Testis (tissue), 2 donors: ENCODE results near the gene PTPRN2.

Source experiments
- POLR2A ChIP-seq: fragments of 450-650 bp; IDR thresholded peaks from one replicate; pipeline ENCODE4 v1.6.1; 2017; ENCODE audit warnings: antibody characterized with exemption, mild to moderate bottlenecking, moderate library complexity
- TF ChIP-seq, protein P1 (sequence below), 3 experiments: fragments of 450-650 bp in 2 of 3; fragments of 200-600 bp in 1 of 3; sonication (generic) in 1 of 3; IDR thresholded peaks; one replicate each; pipeline ENCODE4 v1.5.1; 2016 to 2019; ENCODE audit warnings: antibody characterized with exemption in 3 of 3, mild to moderate bottlenecking in 2 of 3, moderate library complexity in 1 of 3

DNA sequence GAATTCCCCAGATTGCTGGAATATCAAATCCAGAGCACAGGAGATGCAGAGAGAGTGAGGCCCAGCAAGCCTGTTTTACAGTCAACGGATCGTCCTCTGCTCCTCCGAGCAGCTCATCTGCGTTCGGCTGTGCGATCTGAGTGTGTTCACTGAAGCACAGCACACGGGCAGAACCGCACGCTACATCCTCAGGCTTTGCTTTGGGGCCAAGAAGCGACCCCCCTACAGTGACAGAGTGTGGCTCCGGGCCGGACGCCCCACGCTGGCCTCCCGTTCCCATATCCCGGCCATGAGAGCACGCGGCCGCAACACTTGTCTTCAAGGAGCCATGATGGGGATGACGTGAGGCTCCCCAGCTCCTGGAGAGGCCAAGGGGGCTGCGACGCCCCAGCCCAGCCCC is 819.4 kb downstream of the PTPRN2 start:
- TF ChIP-seq, protein P1, sequence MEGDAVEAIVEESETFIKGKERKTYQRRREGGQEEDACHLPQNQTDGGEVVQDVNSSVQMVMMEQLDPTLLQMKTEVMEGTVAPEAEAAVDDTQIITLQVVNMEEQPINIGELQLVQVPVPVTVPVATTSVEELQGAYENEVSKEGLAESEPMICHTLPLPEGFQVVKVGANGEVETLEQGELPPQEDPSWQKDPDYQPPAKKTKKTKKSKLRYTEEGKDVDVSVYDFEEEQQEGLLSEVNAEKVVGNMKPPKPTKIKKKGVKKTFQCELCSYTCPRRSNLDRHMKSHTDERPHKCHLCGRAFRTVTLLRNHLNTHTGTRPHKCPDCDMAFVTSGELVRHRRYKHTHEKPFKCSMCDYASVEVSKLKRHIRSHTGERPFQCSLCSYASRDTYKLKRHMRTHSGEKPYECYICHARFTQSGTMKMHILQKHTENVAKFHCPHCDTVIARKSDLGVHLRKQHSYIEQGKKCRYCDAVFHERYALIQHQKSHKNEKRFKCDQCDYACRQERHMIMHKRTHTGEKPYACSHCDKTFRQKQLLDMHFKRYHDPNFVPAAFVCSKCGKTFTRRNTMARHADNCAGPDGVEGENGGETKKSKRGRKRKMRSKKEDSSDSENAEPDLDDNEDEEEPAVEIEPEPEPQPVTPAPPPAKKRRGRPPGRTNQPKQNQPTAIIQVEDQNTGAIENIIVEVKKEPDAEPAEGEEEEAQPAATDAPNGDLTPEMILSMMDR (IDR thresholded peaks at IDR 0.05), result no peak
- TF ChIP-seq POLR2A, result no peak
